HEK293T (cell line): Measurements from ENCODE around the gene CNTF.

Experiments
- BHLHE40 ChIP-seq: fragments of 450-650 bp; IDR thresholded peaks from 2 replicates; pipeline ENCODE4 v1.6.1; 2016; ENCODE audit warnings: mild to moderate bottlenecking, moderate library complexity, borderline replicate concordance
- CTBP1 ChIP-seq: fragments of 450-650 bp; IDR thresholded peaks from 2 replicates; pipeline ENCODE4 v1.6.1; 2016; ENCODE audit warnings: borderline replicate concordance
- FOXA1 ChIP-seq: fragments of 450-650 bp; IDR thresholded peaks from 2 replicates; pipeline ENCODE4 v1.6.1; 2016; ENCODE audit warnings: mild to moderate bottlenecking
- FOXK2 ChIP-seq: fragments of 450-650 bp; IDR thresholded peaks from 2 replicates; pipeline ENCODE4 v1.6.1; 2016; ENCODE audit warnings: mild to moderate bottlenecking
- FOXM1 ChIP-seq: fragments of 450-650 bp; IDR thresholded peaks from 2 replicates; pipeline ENCODE4 v1.6.1; 2017; ENCODE audit warnings: mild to moderate bottlenecking, borderline replicate concordance
- HDGF ChIP-seq: fragments of 450-650 bp; IDR thresholded peaks from 2 replicates; pipeline ENCODE4 v1.6.1; 2017; ENCODE audit warnings: antibody characterized with exemption, borderline replicate concordance
- LEF1 ChIP-seq: fragments of 450-650 bp; IDR thresholded peaks from 2 replicates; pipeline ENCODE4 v1.6.1; 2017; ENCODE audit warnings: mild to moderate bottlenecking, borderline replicate concordance
- NFRKB ChIP-seq: fragments of 450-650 bp; IDR thresholded peaks from 2 replicates; pipeline ENCODE4 v1.6.1; 2016; ENCODE audit warnings: mild to moderate bottlenecking, moderate library complexity
- SP1 ChIP-seq: fragments of 450-650 bp; IDR thresholded peaks from 2 replicates; pipeline ENCODE4 v1.6.1; 2017
- SUZ12 ChIP-seq: fragments of 450-650 bp; IDR thresholded peaks from 2 replicates; pipeline ENCODE4 v1.6.1; 2016; ENCODE audit warnings: mild to moderate bottlenecking
- TARDBP ChIP-seq: fragments of 450-650 bp; IDR thresholded peaks from 2 replicates; pipeline ENCODE4 v1.6.1; 2016
- ZNF384 ChIP-seq: fragments of 450-650 bp; IDR thresholded peaks from 2 replicates; pipeline ENCODE4 v1.6.1; 2016

DNA sequence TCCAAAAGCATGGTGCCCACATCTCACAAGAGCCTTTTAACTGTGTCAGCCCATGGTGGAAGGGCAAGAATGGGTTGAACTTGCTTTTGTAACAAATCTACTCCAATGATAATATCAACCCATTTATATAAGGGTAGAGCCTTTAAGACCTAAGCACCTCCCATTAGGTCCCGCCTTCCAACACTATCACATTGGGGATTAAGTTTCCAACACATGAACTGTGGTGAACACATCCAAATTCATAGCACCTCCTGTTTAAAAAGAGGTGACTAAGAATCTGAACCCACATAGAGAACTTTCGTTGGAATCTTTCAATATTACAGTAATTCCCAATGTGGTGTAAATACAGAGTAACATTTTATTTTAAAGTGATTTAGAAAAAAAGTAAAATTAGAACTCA lies 9.2 kb upstream of the CNTF start:
- TF ChIP-seq BHLHE40 (no peak), SP1 (no peak), FOXM1 (no peak), TARDBP (no peak), CTBP1 (no peak), HDGF (no peak), NFRKB (no peak), LEF1 (no peak), SUZ12 (no peak), FOXA1 (no peak), FOXK2 (no peak), ZNF384 (no peak)
